GM12873 (cell line): ENCODE measurements around the gene SEL1L3.

Experiments used
- CTCF ChIP-seq: IDR thresholded peaks from 2 replicates; pipeline ENCODE4 v1.5.1; 2012; ENCODE audit warnings: low read depth, mild to moderate bottlenecking, moderate library complexity, low read length, control low read depth; ENCODE audit not compliant: insufficient read depth; ENCODE audit errors: missing control alignments

Gene SEL1L3

DNA sequence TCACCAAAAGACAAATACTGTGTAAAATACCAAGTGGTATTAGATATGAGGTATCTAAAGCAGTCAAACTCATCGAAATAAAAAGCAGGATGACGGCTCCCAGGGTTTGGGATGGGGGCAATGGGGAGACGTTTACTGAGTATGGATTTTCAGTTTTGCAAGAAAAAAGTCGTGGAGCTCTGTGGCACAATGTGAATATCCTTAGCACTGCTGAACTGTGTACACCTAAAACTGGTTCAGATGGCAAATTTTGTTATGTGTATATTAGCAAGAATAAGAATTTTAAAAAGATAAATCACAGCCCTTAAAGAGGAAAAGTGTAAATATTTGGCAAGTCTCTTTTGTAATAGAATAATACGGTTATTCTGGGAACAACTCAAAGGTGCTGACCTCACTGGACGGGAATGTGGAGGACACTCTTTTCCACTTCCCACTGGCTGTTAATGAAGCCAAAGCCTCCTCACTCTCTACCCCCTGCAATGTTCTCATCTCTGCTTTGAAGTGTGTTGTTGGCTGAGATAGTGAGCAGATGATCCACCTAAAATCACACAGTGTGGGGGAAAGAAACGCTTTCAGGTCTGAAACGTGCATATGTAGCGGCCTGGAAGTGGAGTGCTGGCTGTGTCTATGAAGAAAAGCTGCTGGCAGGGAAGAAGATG lies 49.2 kb downstream of the SEL1L3 start:
- TF ChIP-seq CTCF: no peak

DNA sequence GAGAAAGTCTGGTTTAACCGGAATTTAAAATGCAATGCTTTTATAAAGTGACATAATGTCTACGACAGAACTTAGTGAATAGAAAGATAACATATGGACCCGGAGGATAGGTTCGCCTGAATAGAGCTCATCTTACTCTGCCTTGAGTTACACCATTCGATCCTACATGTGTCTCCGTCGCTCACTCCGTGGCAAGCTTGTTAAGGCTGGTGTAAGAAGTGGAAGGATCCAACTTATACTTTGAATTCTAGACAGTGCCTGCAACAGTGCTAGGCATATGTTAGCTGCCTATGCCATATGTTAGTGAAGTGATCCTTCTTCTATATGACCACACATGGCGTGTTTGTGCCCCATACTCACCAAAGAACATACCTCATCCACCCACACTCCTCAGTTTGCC lies 50.9 kb downstream of the SEL1L3 start:
- TF ChIP-seq CTCF: no peak

- no peak for TF ChIP-seq CTCF
These were observed 51.5 kb downstream of the SEL1L3 start for GRCh38 chr4:25811374-25811690.

GRCh38 chr4:25810461-25811373 lies 52.1 kb downstream of the SEL1L3 start:
- no peak for TF ChIP-seq CTCF

DNA sequence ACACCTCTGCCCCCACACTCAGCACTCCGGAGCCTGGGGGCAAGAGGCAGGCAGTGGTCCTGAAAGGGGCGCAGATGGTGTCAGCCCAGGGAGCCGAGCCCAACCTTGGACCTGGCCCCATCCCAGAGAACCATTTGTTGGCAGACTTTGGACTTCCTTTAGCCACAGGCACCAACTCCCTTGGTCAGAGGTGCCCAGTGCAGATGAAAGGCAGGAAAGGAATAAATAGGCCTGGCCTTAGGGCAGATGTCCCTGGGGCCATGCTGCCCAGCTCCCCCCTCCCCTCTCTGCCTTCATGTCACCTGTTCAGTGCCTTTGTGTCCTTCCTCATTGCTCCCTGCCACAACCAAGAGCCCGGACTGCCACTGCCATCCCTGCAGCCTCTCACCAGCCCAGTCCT lies 52.8 kb downstream of the SEL1L3 start:
- TF ChIP-seq CTCF: no peak

GRCh38 chr4:25807102-25807728 lies 55.6 kb downstream of the SEL1L3 start:
- no peak for TF ChIP-seq CTCF

DNA sequence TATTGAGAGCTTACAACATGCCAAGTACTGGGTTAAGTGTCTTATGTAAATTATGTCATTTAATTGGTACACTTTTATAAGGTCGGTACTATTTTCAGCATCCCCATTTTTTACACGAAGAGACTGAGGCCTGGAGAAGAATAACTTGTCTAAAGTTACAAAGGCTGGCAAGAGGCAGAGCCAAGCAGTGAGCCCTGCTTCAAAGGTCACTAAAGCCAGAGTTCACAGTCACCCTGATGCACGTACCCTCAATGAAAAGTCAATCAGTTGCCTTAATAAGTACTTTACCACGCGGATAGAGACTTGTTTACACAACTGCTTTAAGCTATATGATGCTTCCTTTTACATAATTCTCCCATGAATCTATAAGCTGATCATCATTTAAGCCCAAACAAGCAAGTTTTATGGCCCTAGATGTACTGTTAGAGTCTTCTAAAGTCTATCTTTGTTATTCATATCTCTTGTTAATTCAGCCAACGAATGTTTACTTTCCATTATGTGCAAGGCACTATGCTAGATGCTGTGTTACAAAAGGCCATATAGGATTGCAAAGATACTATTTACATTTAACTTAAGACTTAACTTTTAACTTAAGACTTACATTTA lies 57.4 kb downstream of the SEL1L3 start:
- no peak for TF ChIP-seq CTCF
